ENCODE results near the gene GHRHR. TPM values are rescaled to one million over a fixed set of nuclear protein-coding genes. Genes with fewer than 3 reads are reported as not detected.

The GHRHR gene
- total and polyA plus RNA-seq, 2 of the 4 experiments (the other 2 are of a cell fraction) = not detected

GRCh38 chr7:30918676-30919075, 45.1 kb upstream of the GHRHR start:
- Histone ChIP-seq H3K4me3 (ENCODE audit: insufficient read depth, low read depth, low read length) (no peak overlapping the region), H4K91ac (ENCODE audit: insufficient read depth, low read depth, low read length) (no peak overlapping the region), H3K4me2 (ENCODE audit: low read depth, low read length) (no peak overlapping the region), H3K4ac (ENCODE audit: low read depth, low read length) (no peak overlapping the region), H3K9me1 (ENCODE audit: insufficient read depth, low read length) (peaks cover 13% of the 10 kb centered on the region; the same call in 1 of the 2 replicates), H3K79me1 (ENCODE audit: low read depth in 1 of 2, low read length in 2 of 2) (no peaks in the 10 kb centered on the region), H3K9ac (ENCODE audit: low read depth, low read length) (no peak overlapping the region), H3K27me3 (ENCODE audit: control insufficient read depth, insufficient read depth, low read length) (no peaks in the 10 kb centered on the region), H2BK20ac (ENCODE audit: low read depth, low read length) (no peak overlapping the region), H4K8ac (ENCODE audit: low read depth in 2 of 2, low read length in 2 of 2) (no peak overlapping the region), H3K56ac (ENCODE audit: extremely low read depth, insufficient read depth, low read length) (no peak overlapping the region), H3K14ac (replicated peaks; ENCODE audit: low read depth, low read length) (no peak overlapping the region), H2AK5ac (ENCODE audit: low read depth, low read length) (no peak overlapping the region; the same call in 1 of the 2 replicates), H3K23ac (ENCODE audit: low read depth, low read length) (no peak overlapping the region), H3K36me3 (ENCODE audit: control insufficient read depth, insufficient read depth, low read length) (no peaks in the 10 kb centered on the region), H3K4me1 (ENCODE audit: control insufficient read depth, insufficient read depth, low read length) (peaks cover 12% of the 10 kb centered on the region), H2BK120ac (ENCODE audit: low read depth, low read length) (no peak overlapping the region), H3K9me3 (ENCODE audit: control insufficient read depth, insufficient read depth, low read length) (no peaks in the 10 kb centered on the region), H4K20me1 (ENCODE audit: insufficient read depth, low read length) (no peaks in the 10 kb centered on the region), H2AFZ (replicated peaks; ENCODE audit: low read length, poor library complexity) (peak overlapping the region; percentile 33), H2AK9ac (replicated peaks; ENCODE audit: low read depth, low read length, poor library complexity) (no peak overlapping the region), H3K27ac (ENCODE audit: insufficient read depth, low read length) (no peak overlapping the region), H2BK15ac (ENCODE audit: low read depth, low read length) (no peak overlapping the region), H3K18ac (ENCODE audit: low read depth, low read length) (no peak overlapping the region), H2BK5ac (ENCODE audit: low read depth, low read length, poor library complexity, severe bottlenecking) (no peak overlapping the region), H4K5ac (ENCODE audit: low read depth, low read length) (no peak overlapping the region)
- POLR2A ChIA-PET (ENCODE audit: unreplicated experiment) = no interaction called here
- dilution Hi-C loops (cut with HindIII; ENCODE audit: low sequenced_read_pairs, unreplicated experiment) (no loop called here), in situ Hi-C loops (cut with MboI; ENCODE audit: low sequenced_read_pairs) (no loop called here), intact Hi-C loops (cut with micrococcal nuclease) (no loop called here)
- CTCF ChIA-PET = interaction anchor here (1.0 to 2.3 kb wide), 2 partner anchors 11 to 20 kb away, joined by 4 to 9 read pairs; no protein-coding TSS in a partner anchor
- no peak for TF ChIP-seq MAFK (IDR thresholded peaks at IDR 0.05; ENCODE audit: low read depth, low read length)
- ATAC-seq (ENCODE audit: low read depth) (no peak), DNase-seq (no peak)
- WGBS, 2 experiments (ENCODE audit: extremely low coverage in 2 of 2, insufficient read length in 1 of 2) = 100% methylated on average over 2 of the region's 4 CpGs; no CpG with 5 or more reads in 1 of the 2 experiments
- BruUV-seq (replicated peaks) = no TSS peak
